ENCODE data around the gene PTGDR2.

The PTGDR2 gene

DNA sequence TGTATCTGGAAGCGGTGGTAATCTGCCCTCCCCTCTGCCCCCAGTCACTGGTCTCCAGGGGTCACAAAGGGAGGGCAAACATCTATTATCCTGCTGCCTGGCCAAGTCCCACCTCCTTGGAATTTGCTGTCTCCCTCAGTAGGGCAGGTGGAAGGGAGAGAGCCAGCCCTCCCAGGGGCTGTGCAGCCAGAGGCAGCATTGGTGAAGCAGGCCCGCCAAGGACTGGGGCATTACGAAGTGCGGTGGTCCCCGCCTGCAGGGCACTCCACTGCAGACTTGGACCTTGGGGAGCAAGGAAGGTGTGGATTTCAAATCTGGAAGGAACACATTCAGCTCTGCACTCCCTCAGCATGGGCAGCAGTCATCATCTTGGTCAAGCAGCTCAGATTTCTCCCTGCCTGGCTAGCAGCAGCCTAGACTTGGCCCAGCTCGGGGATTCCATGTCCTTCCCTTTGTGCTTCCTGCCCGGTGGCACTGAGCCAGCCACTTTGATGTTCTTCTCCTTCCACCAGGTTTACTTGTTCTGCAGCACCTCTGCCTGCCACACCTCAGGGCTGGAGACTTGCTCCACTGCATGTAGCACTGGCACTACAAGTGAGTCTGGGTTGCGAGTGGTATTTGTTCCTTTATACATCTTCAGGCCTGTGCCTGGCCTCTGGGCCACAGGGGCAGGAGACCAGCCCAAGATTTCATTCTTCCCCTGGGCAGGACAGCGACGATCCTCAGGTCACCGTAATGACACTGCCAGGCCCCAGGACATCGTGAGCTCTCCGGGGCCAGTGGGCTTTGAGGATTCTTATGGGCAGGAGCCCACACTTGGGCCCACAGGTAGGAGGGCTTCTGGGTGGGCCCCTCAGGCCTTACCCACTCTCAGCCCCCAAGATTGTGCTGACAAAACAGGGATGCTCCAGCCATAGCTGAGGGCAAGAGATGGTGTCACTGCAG is 18.9 kb upstream of the PTGDR2 start:
- no peak for DNase-seq

DNA sequence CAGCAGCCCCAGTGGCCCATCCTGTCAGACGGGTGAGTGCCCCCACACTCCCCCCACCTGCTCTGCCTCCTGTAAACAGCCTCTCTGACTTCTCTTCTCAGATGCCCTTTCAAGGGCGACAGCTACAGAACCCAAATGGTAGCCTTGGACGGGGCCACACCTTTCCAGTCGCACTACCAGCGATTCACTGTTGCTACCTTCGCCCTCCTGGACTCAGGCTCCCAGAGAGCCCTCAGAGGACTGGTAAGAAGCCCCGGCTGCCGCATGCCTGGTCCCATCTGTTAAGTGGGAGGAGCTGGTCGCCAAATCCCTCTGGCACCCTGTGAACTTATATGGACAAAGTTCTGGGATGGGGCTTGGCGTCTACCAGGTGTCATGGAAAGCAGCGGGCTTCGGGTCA is 17.8 kb upstream of the PTGDR2 start:
- no peak for DNase-seq

DNA sequence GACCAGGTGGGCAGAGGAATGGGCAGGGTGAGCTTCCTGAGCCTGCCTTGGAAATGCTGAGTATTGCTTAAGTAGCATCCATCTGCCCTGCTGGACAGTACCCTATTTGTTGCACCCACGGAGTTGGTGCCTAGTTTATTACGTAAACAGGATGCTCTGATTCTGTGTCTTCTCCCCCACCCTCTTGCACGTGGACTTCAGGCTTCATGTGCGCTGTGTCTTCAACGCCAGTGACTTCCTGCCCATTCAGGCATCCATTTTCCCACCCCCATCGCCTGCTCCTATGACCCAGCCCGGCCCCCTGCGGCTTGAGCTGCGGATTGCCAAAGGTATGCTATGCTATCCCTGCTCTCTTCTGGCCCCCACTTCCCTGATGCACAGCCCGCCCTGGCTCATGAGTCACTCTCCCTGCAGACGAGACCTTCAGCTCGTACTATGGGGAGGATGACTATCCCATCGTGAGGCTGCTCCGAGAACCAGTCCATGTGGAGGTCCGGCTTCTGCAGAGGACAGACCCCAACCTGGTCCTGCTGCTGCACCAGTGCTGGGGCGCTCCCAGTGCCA is 17.3 kb upstream of the PTGDR2 start:
- DNase-seq: peak; percentile 2

DNA sequence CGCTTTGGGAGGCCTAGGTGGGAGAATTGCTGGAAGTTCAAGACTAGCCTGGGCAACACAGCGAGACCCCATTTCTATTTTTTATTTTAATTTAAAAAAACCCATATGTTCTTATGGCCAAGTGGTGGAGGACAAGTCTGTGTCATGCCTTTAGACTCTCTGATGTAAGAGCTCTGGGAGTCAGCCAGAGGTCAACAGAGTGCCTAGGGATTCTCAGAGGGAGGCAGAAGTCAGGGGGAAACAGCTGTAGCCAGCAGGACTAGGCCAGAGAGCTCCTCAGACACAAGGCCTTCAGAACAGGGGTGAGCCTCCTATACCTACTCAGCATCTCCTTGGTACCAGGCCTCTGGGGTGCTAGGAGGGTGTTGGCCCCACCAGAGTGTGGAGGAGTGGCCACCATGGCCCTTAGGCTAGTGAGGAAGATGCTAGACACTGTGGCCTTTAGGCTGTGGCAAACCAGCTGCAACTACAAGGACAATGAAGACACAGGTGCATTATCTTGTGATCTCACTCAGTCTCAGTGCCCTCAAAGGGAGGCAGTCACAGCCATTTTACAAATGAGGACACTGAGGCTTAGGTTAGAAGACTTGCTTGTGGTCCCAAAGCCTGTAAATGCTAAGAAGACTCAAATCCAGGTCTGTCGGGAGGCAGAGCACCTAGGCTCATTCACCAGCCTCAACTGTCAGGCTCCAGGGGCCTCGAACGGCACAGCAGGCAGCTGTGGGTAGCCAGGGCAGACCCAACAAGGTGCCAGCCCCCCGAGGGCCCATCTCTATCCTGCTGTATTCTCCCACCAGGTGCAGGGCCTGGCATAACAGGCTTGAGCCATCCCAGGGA is 16.6 kb upstream of the PTGDR2 start:
- no peak for DNase-seq

DNA sequence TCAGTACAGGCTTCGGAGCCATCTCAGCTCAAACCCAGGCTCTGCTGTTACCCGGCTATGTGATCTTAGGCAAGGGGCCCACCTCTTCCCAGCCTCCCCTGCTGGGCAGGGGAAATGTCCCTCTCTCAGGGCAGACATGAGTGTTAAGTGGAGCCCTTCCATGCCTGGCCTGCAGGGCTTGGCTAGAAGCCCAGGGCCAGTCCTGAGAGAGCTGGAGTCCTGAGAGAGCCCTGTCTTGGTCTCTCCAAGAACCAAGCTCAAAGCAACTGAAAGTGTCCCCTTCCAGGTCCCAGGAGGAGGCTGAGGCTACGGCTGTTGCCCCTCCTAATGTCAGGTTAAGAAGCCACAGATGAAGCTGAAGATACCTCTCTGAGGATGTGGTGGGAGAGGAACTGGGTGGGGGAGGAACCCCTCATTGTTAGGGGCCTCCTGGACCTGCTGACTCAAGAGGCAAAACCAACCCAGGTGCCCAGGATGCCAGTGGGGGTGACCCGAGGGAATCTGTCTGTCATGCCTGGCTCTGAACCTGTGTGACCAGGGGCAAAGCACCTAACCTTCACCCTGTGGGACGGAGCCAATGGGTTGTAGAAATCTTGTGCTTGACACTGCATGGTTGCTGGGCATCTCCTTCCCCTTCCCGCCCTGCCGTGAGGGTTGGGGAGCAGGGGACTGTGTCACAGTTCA is 15.8 kb upstream of the PTGDR2 start:
- no peak for DNase-seq

DNA sequence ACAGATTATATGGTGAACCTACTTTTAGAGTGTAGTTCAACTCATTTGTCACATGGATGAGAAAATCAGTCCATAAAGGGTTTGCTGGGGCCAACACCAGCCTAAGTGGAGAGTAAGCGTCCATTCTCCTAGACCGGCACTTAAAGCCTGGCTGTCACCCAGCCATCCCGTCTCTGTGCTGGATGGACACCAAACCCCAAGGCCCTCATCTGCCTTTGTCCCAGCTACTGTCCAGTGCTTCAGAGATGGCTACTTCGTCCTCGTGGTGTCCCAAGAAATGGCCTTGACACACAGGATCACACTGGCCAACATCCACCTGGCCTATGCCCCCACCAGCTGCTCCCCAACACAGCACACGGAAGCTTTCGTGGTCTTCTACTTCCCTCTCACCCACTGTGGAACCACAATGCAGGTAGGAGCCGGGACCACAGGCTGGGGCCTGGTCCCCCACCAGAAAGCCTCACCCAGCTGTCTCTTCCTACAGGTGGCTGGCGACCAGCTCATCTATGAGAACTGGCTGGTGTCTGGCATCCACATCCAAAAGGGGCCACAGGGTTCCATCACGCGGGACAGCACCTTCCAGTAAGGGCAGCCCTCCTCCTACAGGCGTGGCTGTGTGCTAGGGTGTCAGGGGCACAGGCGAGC is 15.1 kb upstream of the PTGDR2 start:
- no peak for DNase-seq

DNA sequence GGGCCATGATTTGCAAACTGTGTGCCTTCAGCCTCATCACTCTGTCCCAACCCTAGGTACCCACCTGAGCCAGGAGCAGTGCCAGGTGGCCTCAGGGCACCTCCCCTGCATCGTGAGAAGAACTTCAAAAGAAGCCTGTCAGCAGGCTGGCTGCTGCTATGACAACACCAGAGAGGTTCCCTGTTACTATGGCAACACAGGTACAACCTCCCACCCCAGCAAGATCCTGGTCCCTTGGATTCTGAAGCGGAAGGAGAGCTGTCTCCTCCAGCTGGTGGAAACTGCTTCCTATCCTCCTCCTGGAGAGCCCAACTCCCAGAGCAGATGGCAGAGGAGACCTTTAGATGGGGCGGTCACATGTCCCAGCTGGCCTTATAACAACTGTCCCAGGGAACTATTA is 14.5 kb upstream of the PTGDR2 start:
- DNase-seq: peak; percentile 1

DNA sequence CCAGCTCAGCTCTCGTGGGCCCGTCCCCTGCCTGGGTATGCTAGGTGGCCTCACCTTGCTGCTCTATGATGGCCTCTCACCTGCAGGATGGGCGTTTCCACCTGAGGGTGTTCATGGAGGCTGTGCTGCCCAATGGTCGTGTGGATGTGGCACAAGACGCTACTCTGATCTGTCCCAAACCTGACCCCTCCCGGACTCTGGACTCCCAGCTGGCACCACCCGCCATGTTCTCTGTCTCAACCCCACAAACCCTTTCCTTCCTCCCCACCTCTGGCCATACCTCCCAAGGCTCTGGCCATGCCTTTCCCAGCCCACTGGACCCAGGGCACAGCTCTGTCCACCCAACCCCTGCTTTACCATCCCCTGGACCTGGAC is 13.7 kb upstream of the PTGDR2 start:
- DNase-seq: no peak

DNA sequence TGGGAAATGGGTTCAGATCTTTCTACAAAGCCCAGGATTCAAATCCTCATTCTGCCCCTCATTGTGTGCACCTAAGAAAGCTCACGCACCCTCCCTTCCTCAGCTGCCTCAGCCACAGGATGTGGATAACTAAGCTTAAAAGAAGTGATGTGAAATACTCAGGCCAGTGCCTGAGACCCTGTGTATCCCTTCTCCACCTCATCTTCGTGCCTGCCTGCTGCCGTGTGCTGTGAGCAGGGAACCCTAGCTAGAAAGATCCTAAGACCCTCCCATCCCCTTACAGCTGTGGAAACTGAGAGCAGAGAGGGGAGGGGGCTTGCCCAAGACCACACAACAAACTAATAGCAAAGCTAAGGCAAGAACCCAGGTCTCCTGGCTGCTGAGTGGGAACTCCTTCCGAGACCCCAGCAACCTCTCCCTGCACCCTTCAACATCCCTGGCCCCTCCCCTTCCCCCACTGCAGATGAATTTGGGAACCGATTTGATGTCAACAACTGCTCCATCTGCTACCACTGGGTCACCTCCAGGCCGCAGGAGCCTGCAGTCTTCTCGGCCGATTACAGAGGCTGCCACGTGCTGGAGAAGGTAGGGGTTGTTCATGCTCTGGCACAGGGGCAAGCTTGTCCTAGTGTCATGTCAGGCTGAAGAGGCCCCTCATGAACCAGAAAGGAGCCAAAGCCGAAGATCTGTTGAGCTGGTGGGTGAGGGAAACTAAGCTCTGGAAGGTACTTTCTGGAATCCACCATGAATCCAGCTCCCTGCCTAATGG is 13.1 kb upstream of the PTGDR2 start:
- DNase-seq: no peak

DNA sequence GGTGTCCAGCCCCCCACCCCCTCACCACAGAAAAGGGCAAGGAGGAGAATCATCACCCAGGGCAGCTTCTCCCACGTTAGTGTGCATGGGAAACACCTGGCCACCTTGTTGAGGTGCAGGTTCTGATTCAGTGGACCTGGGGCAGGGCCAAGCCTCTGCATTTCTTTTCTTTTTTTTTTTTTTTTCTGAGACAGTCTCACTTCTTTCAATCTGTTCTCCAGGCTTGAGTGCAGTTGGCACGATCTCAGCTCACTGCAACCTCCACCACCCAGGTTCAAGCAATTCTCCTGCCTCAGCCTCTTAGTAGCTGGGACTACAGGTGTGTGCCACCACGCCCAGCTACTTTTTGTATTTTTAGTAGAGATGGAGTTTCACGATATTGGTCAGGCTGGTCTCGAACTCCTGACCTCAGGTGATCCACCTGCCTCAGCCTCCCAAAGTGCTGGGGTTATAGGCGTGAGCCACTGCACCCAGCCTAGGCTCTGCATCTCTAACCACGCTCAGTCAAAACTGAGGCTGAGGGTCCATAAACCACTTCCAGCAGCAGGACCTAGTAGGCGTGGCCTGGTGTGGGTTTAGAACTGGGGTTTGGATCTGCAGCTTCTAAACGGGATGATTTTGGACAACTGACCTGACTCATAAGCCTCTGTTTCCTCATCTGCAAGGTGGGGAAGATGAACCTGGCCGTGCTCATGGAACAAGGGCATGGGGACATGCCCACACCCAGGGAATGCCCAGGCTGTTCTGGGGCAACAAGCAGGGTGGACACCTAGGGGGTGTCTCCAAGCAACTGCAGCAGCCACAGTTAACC is 12.3 kb upstream of the PTGDR2 start:
- no peak for DNase-seq

DNA sequence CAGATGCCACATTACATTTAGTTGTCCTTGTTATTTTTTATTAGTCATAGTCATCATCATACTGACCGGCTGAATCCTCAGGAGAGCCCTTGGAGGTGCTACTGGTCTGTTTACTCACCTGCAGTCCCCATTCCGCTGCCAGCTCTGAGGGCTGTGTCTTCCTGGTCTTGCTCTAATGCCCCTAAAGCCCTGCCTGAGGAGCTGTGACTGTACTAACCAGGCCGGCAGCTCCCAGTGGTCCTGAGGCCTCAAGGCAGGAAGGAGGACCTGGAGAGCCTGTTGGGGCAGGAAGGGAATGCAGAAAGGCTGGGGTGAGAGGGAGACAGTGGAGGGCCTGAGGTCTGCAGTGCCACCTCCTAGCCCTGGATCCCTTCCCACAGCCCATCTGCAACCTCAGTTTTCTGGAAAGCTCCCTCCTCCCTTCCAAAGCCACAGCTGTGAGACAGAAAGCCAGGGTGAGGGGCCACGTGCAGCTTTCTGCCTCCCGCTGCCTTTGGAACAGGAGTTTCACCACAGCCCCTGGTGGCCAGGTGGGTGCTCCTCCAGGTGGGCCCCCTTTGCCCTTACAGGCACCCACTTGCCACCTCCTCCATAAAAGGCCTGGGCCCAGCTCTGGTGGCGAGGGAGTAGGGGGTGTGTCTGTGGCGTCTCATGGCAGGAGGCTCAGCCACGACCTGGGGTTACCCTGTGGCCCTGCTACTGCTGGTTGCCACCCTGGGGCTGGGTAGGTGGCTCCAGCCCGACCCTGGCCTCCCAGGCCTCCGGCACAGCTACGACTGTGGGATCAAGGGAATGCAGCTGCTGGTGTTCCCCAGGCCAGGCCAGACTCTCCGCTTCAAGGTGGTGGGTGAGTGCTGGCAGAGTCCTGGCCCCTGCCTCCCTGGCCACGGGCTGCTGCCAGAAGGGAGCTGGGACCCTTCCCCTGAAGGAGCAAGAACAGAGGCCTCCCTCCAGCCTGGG is 11.4 kb upstream of the PTGDR2 start, which contains the start of gene ZP1:
Gene ZP1 (plus strand): TSS at position 632 of the 960 bp plus-strand sequence. CDS start 20 bp downstream, at position 652.
- peak; percentile 74 for DNase-seq

DNA sequence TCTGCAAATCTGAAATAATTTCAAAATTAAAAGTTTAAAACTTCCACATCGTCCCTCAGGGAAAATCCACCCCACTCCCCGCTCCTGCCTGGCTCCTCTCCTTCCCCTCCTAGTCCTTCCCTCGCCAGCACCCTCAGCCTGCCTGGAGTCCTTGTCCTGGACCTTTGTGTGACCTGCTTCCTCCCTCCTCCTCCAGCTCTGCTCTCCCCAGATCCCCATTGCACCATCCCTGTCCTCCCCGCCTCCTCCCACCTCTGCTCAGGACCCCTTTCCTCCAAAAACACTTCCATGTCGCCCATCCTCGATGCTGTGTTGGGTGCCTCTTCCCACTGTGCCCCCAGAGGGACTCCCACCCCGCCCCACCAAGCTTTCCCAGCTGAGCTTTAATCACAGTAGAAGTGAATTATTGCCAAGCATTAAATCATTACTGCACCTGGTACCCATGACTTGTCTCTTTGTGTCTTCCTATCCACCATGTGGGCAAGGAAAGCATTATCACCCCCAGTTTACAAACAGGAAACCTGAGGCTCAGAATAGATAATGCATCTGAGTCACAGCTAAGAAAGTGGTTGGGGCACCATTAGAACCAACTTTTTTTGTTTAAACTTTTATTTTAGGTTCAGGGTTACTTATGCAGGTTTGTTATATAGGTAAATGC is 9.2 kb upstream of the PTGDR2 start:
- no peak for DNase-seq

DNA sequence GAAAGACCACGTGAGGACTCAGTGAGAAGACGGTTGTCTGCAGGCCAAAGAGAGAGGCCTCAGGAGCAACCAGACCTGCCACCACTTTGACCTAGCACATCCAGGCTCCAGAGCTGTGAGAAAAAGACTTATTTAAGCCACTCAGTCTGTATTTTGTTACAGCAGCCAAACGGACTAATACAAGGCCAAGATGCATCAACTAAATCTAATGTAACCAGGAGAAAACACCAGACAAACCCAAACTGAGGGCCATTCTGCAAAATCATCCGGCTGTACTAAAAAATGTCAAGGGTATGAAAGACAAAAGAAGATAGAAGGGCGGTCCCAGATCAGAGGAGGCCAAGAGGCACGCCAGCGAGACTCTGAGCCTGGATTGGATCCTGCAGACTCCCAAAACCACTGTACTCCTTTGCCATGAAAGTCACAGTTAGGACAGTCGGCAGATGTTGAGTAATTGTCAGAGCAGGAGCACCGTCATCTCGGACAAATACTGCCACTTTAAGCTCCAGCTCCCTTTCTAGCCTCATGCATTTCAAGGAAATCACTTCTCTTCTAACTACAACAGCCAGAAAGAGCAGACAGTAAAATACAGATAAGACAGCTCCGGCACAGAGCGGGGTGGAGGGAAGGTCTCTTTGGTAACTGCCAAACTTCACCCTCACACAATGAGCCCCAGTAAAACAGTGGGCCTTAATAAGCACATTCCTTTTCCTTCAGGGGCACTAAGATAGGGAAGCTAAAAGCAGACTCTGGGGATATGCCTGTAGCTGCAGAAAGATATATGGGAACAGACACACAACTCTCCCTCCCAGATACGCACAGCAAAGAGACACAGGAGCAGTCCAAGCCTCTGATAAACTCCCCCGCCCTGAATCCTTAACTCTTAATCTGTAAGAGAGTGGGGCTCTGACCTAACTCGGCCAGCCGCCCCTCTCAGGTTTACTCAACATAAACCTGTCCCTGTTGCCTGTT is 8.1 kb upstream of the PTGDR2 start:
- DNase-seq: no peak

DNA sequence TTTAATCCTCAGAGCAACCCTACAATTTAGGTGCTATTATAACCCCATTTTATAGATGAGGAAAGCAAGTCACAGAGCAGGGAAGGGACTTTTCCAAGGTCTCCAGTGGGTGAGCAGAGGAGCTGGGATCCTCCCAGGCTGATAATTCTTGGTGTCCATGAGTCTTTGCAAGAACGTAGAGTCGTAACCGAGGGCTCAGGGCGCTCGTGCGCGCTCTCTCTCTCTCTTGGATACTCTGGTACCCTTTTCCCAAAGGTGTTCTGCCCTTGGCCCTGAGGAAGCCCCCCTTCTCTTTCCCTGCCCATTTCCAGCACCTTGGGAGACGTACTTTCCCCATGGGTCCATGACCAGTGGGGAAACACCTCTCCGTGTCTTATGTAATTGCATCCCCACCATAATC is 6.4 kb upstream of the PTGDR2 start:
- no peak for DNase-seq

DNA sequence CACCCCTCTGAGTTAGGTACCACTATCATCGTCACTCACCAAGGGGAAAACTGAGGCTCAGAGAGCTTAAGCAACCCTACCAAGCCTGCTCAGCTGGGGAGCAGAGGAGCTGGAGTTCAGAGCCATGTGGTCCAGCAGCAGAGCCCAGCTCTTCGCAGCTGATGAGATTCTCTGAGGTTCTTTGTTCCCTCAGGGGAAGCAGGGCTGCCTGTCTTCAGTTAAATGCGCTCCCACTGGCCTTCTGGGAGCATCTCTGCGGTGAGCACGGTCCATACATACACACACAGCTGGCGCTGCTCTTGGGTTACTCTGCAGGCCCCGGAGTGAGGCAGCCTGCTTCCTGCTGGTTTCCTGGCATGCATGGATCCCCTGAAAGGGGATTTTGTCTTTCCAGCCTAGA is 5.2 kb upstream of the PTGDR2 start:
- DNase-seq: no peak

DNA sequence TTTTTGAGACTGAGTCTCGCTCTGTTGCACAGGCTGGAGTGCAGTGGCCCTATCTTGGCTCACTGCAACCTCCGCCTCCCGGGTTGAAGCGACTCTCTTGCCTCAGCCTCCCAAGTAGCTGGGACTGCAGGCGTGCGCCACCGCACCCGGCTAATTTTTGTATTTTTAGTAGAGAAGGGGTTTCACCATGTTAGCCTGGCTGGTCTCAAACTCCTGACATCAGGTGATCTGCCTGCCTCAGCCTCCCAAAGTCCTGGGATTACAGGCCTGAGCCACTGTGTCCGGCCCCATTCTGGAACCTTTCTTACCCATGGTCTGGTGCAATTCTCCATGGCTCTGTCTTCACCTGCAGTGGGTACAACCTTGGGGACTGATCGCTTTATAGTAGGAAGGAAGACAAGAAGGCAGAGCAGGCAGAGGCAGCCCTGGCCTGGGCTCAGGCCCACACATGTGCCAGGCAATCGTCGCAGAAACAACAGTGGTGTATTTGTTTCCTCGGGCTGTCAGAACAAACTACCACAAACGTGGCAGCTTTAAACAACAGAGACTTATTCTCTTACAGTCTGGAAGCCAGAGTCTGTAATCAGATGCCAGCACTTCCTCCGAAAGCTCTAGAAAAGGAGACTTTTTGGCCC is 4.0 kb upstream of the PTGDR2 start:
- DNase-seq: no peak
